ENCODE data around the gene XAGE1A.
"Not testable (repeated sequence)": the region's sequence is repeated elsewhere in the genome, so short reads cannot be mapped to it uniquely, and the experiment has no call there.

Gene XAGE1A

DNA sequence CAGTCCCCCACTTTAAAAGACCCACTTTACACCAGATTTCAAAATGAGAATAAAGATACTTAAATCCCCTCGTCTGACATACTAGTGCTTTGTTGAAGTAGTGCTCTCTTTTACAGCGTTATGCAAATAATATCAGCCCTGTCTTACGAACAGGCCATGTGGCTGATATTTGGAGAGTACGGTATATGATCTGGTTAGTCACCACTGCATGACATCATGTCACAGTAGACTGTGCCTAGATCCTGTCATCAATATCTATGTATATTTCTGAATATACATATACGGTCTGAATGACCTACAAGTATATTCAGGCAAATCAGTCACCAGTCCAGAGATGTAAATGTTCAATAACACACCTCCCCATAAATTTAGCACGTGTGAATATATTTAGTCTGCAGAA lies 46.7 kb downstream of the XAGE1A start:
- no peak for DNase-seq (ENCODE audit: low read depth, low spot score)
- TF ChIP-seq, protein P1, sequence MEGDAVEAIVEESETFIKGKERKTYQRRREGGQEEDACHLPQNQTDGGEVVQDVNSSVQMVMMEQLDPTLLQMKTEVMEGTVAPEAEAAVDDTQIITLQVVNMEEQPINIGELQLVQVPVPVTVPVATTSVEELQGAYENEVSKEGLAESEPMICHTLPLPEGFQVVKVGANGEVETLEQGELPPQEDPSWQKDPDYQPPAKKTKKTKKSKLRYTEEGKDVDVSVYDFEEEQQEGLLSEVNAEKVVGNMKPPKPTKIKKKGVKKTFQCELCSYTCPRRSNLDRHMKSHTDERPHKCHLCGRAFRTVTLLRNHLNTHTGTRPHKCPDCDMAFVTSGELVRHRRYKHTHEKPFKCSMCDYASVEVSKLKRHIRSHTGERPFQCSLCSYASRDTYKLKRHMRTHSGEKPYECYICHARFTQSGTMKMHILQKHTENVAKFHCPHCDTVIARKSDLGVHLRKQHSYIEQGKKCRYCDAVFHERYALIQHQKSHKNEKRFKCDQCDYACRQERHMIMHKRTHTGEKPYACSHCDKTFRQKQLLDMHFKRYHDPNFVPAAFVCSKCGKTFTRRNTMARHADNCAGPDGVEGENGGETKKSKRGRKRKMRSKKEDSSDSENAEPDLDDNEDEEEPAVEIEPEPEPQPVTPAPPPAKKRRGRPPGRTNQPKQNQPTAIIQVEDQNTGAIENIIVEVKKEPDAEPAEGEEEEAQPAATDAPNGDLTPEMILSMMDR (IDR thresholded peaks at IDR 0.05; ENCODE audit: low read depth, low read length), result no peak
- H3K4me3 ChIP-seq (ENCODE audit: low read depth, low read length), result no peak overlapping the region
- in situ Hi-C loops (cut with HindIII; ENCODE audit: low sequenced_read_pairs), result no loop called here

DNA sequence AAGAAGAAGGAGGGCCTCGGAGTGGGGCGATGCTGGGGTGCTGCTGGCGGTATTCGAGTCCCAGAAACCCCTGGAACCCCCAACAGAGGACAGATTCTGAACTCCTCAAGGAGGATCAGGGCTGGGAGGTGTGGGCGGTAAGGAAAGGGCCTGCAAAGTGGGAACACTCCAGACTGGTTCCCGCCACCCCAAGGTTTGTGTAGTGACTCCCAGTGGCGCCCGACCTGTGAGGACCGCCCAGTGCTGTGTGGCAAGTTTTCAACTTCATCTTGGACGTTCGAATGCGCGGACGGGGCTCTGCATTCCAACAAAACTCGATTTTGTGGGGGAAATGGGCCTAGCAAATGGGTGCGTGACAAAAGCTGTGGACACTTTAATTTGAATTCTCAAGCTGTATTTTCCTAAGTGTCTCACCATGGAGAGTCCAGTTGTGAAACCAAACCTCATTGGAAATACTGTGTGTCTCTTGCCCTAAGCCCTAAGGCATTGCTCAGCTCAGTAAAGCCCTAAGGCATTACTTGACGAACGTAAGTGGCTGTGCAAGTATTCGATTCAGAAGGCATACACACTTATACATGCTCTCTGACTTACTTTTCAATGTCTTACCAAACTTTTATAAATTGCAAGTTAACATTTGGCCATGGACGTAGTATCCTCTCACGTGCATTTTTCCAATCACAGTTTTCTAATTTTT lies 48.7 kb downstream of the XAGE1A start:
- H3K4me3 ChIP-seq (ENCODE audit: low read depth, low read length), result no peak overlapping the region
- in situ Hi-C loops (cut with HindIII; ENCODE audit: low sequenced_read_pairs), result no loop called here
- TF ChIP-seq, protein P1 (IDR thresholded peaks at IDR 0.05; ENCODE audit: low read depth, low read length), result no peak
- no peak for DNase-seq (ENCODE audit: low read depth, low spot score)

DNA sequence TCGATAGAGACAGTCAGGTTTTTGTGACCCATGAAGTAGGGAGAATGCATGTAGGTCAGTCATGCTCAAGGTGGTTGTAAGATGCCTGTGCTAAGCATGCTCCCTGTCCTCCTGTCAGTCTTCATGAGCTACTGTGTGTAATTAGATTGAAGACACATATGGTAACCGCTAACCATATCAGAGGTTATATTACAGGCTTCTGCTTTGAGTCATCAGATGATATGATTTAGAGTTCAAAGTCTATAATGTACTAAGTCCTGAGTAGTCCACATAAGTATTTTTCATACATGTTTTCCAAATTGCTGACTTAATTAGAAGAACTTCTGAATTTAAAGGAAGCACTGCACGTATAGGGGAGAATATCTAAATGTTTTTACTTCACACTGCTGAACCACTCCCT lies 53.2 kb downstream of the XAGE1A start:
- in situ Hi-C loops (cut with HindIII; ENCODE audit: low sequenced_read_pairs); DNase-seq (ENCODE audit: low read depth, low spot score); H3K4me3 ChIP-seq (ENCODE audit: low read depth, low read length): not testable (repeated sequence)

Data from astrocyte of the spinal cord (primary cell).